ENCODE results near the gene ECM1. TPM values are rescaled to one million over a fixed set of nuclear protein-coding genes. Genes with fewer than 3 reads are reported as not detected.

The ECM1 gene
- total and polyA plus RNA-seq, 2 experiments from 2014 or later, result 0.74 to 1.1 TPM

GRCh38 chr1:150472601-150473200 lies 35.2 kb upstream of the ECM1 start:
- Histone ChIP-seq H3K36me3 (ENCODE audit: insufficient read depth) (peaks cover 17% of the 10 kb centered on the region; the same call in 1 of the 2 replicates), H3K27ac (ENCODE audit: low read depth) (peak overlapping the region; percentile 69), H3K4me1 (ENCODE audit: insufficient read depth) (0 out of 2 replicates have a peak, but pooled peaks cover 4% of the 10 kb centered on the region), H3K4me2 (no peak overlapping the region), H3K9me2 (ENCODE audit: insufficient read depth) (no peaks in the 10 kb centered on the region), H3F3A (replicated peaks; ENCODE audit: low read depth) (0 out of 2 replicates have a peak, but pooled peaks cover 3% of the 10 kb centered on the region), H3K4me3 (no peak overlapping the region), H2AFZ (no peak overlapping the region), H4K20me1 (replicated peaks; ENCODE audit: insufficient read depth) (no peaks in the 10 kb centered on the region; the same call in 1 of the 2 replicates), H3K79me2 (replicated peaks; ENCODE audit: insufficient read depth) (no peaks in the 10 kb centered on the region), H3K27me3 (ENCODE audit: insufficient read depth) (no peaks in the 10 kb centered on the region)
- DNase-seq (ENCODE audit: low spot score) (peak; percentile 54), ATAC-seq (peak; percentile 81)
- Mint-ChIP-seq H3K36me3 (ENCODE audit: low read depth) (peaks cover 35% of the 10 kb centered on the region), H3K4me1 (peaks cover 21% of the 10 kb centered on the region), H3K9me3 (no peaks in the 10 kb centered on the region), H3K4me3 (peak overlapping the region; percentile 37; the same call in 1 of the 3 replicates), H3K27ac (peak overlapping the region; percentile 89; the same call in 1 of the 2 replicates), H3K27me3 (ENCODE audit: insufficient read depth, low read depth, poor library complexity) (peaks cover 14% of the 10 kb centered on the region)
- TF ChIP-seq REST (IDR thresholded peaks at IDR 0.05; ENCODE audit: unreplicated experiment) (no peak), STAT1 (IDR thresholded peaks at IDR 0.05; ENCODE audit: unreplicated experiment) (no peak), CREB1 (CRISPR knock-in tag; IDR thresholded peaks at IDR 0.05; ENCODE audit: low read depth) (no peak), NANOG (IDR thresholded peaks at IDR 0.05; ENCODE audit: borderline replicate concordance) (no peak), CTCF (conservative IDR thresholded peaks at IDR 0.05; ENCODE audit: low read depth in 2 of 2) (no peak), ZNF331 (CRISPR knock-in tag; IDR thresholded peaks at IDR 0.05; ENCODE audit: low read depth) (no peak), ZNF462 (CRISPR knock-in tag; IDR thresholded peaks at IDR 0.05) (no peak), ZNF114 (CRISPR knock-in tag; IDR thresholded peaks at IDR 0.05) (no peak), EZH2 (IDR thresholded peaks at IDR 0.05; ENCODE audit: low read depth, unreplicated experiment) (no peak), EZH2phosphoT487 (IDR thresholded peaks at IDR 0.05; ENCODE audit: unreplicated experiment) (no peak), JUNB (IDR thresholded peaks at IDR 0.05; ENCODE audit: unreplicated experiment) (no peak), POLR2AphosphoS5 (IDR thresholded peaks at IDR 0.05; ENCODE audit: low read depth) (no peak), ETS1 (IDR thresholded peaks at IDR 0.05) (no peak)
